Right lobe of liver (tissue), 4 donors: ENCODE data around the gene TOMM40L.

Experiments used
- CTCF ChIP-seq, 4 donors: fragments of 200-600 bp in 3 of 4; fragments of 450-650 bp in 1 of 4; IDR thresholded peaks; one replicate each; pipeline versions ENCODE4 v1.5.1 to v1.8.0; 2016 to 2022; ENCODE audit warnings: antibody characterized with exemption in 4 of 4, mild to moderate bottlenecking in 2 of 4
- POLR2A ChIP-seq: fragments of 450-650 bp; IDR thresholded peaks from one replicate; pipeline ENCODE4 v1.6.1; 2017; ENCODE audit warnings: antibody characterized with exemption, mild to moderate bottlenecking
- donor health status: DM: no; HTN: no; CAD: no.
- donor health status: DM: no; HTN: no; CAD: no.
- donor health status: DM: no; HTN: yes; CAD: no.

- TF ChIP-seq CTCF (IDR thresholded peaks at IDR 0.05) (no peak), POLR2A (peak; percentile 73)
Observed at GRCh38 chr1:161198897-161199431, 26.9 kb upstream of the TOMM40L start, which contains the start of gene ADAMTS4.
